Nucleus accumbens (tissue), 56 donors: ENCODE data around the gene DNAJC11.

ENCODE experiments used
- DNase-seq, 56 donors: peaks; one replicate each; lab custom pipeline; 2025; lab: John Stamatoyannopoulos, UW

The DNAJC11 gene

GRCh38 chr1:6628971-6629479 is 72.6 kb downstream of the DNAJC11 start:
- DNase-seq = no peak

- DNase-seq = no peak
Measured at GRCh38 chr1:6627841-6628545, 73.6 kb downstream of the DNAJC11 start.

- no peak for DNase-seq
Measured at GRCh38 chr1:6627031-6627430, 74.6 kb downstream of the DNAJC11 start.

- DNase-seq = peak in 5 of 56 donors; percentile 7 to 58 (median 40)
Measured at GRCh38 chr1:6625584-6626149, 75.9 kb downstream of the DNAJC11 start.

- peak in 54 of 56 donors; percentile 47 to 91 (median 76) for DNase-seq
Measured at GRCh38 chr1:6624710-6625583, 76.7 kb downstream of the DNAJC11 start, which contains the start of gene THAP3. Gene THAP3, plus strand, starts transcription at chr1:6624868. Its CDS starts 351 bp downstream, at chr1:6625219.

GRCh38 chr1:6623269-6623965 is 78.2 kb downstream of the DNAJC11 start:
- no peak for DNase-seq

GRCh38 chr1:6622396-6623152 is 79.0 kb downstream of the DNAJC11 start:
- no peak for DNase-seq

- DNase-seq = no peak
Measured at GRCh38 chr1:6621429-6622391, 79.9 kb downstream of the DNAJC11 start.

- no peak for DNase-seq
Measured at GRCh38 chr1:6619045-6619444, 82.6 kb downstream of the DNAJC11 start.

- DNase-seq = peak in 6 of 56 donors; percentile 26 to 62 (median 41)
Measured at GRCh38 chr1:6614929-6615785, 86.5 kb downstream of the DNAJC11 start.

GRCh38 chr1:6614019-6614928 is 87.3 kb downstream of the DNAJC11 start:
- DNase-seq = peak in 32 of 56 donors; percentile 7 to 78 (median 35)

GRCh38 chr1:6613361-6614018 is 88.1 kb downstream of the DNAJC11 start, which contains the start of gene PHF13:
Gene PHF13, plus strand, starts transcription at chr1:6613731. Its CDS starts 336 bp downstream, at chr1:6614067.
- peak; percentile 92 to 100 (median 99) for DNase-seq

GRCh38 chr1:6612641-6613360 is 88.8 kb downstream of the DNAJC11 start:
- DNase-seq = peak in 23 of 56 donors; percentile 39 to 81 (median 62)

- peak in 43 of 56 donors; percentile 31 to 81 (median 54) for DNase-seq
Measured at GRCh38 chr1:6603915-6604558, 97.6 kb downstream of the DNAJC11 start.
